Mesenteric fat pad (tissue), 1 donor: Measurements from ENCODE around the gene GOLGA6L26. TPM values are rescaled to one million over a fixed set of nuclear protein-coding genes. Genes with fewer than 3 reads are reported as not detected.

Experiments used
- total RNA-seq: library from RNA; stranded (reverse); fragmentation: NEBNext Ultra II Directional; extraction: Animal tissue kit (Norgen Biotek cat#: 25700); gene quantifications from one replicate; pipeline ENCODE4 v1.2.1, GENCODE V29; 2021
- donor health status: DM: yes; HTN: yes; CAD: no.

The GOLGA6L26 gene
- total RNA-seq, 1 donor from 2014 or later, result not detected

Other genes with a start within 250 kb of the GOLGA6L26 start
- not detected for gene GOLGA6L1, start 197.4 kb downstream of the GOLGA6L26 start, total RNA-seq
- gene GOLGA8S, start 20.6 kb upstream of the GOLGA6L26 start, total RNA-seq, result 0.26 TPM
- gene GOLGA6L2, start 113.0 kb upstream of the GOLGA6L26 start, total RNA-seq, result not detected
- gene MKRN3, start 231.5 kb upstream of the GOLGA6L26 start, total RNA-seq, result not detected